ENCODE results near the gene RAB17.

RAB17 gene

DNA sequence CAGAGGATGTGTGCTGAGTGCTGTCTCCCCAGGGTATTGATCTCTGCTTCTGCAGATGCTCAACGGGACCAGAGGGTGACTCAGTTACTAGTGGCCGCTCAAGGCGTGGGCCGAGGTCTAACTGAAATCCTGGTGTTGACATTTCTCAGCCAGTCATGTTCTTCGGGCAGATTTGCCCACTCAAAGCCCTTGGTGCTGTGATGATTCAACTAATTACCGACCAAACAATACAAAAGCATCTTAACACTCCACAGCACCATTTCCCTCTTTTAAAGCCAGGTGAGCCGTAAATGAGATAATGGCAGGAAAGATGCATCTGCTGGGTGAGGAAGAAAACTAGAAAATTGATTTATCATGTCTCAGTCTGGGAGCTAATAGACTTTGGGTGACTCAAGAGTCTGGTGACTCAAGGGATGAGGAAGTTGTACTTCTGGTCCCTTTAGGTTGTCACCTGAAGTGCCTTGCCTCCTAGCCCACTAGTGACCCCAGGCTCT, 56.8 kb downstream of the RAB17 start:
- in situ Hi-C loops (cut with MboI; ENCODE audit: low sequenced_read_pairs, unreplicated experiment), result no loop called here
- no peak for DNase-seq (ENCODE audit: low spot score)
- TF ChIP-seq, protein P1, sequence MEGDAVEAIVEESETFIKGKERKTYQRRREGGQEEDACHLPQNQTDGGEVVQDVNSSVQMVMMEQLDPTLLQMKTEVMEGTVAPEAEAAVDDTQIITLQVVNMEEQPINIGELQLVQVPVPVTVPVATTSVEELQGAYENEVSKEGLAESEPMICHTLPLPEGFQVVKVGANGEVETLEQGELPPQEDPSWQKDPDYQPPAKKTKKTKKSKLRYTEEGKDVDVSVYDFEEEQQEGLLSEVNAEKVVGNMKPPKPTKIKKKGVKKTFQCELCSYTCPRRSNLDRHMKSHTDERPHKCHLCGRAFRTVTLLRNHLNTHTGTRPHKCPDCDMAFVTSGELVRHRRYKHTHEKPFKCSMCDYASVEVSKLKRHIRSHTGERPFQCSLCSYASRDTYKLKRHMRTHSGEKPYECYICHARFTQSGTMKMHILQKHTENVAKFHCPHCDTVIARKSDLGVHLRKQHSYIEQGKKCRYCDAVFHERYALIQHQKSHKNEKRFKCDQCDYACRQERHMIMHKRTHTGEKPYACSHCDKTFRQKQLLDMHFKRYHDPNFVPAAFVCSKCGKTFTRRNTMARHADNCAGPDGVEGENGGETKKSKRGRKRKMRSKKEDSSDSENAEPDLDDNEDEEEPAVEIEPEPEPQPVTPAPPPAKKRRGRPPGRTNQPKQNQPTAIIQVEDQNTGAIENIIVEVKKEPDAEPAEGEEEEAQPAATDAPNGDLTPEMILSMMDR (IDR thresholded peaks at IDR 0.05; ENCODE audit: borderline replicate concordance, control extremely low read depth, extremely low read depth, insufficient read depth, missing control alignments), result no peak

DNA sequence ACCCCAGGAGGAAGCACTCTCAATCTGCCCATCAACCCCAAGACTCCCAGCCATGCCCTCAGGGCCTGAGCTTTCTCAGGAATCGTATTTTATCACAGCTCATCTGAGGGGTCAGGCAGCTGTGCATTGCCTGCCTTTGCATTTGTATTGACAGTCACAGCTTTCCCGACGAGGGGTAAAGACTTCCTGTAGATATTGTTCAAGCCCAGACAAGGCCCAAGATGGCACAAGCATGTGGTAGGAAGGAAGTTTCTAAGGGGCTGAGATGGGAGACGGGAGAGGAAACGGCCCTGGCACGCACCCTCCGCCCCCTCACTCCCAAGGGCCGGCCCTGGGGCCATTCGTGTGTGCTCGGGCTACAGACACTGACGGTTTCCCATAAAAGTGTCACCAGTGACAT, 58.4 kb downstream of the RAB17 start:
- TF ChIP-seq, protein P1 (IDR thresholded peaks at IDR 0.05; ENCODE audit: borderline replicate concordance, control extremely low read depth, extremely low read depth, insufficient read depth, missing control alignments), result no peak
- in situ Hi-C loops (cut with MboI; ENCODE audit: low sequenced_read_pairs, unreplicated experiment), result no loop called here
- DNase-seq (ENCODE audit: low spot score), result no peak

DNA sequence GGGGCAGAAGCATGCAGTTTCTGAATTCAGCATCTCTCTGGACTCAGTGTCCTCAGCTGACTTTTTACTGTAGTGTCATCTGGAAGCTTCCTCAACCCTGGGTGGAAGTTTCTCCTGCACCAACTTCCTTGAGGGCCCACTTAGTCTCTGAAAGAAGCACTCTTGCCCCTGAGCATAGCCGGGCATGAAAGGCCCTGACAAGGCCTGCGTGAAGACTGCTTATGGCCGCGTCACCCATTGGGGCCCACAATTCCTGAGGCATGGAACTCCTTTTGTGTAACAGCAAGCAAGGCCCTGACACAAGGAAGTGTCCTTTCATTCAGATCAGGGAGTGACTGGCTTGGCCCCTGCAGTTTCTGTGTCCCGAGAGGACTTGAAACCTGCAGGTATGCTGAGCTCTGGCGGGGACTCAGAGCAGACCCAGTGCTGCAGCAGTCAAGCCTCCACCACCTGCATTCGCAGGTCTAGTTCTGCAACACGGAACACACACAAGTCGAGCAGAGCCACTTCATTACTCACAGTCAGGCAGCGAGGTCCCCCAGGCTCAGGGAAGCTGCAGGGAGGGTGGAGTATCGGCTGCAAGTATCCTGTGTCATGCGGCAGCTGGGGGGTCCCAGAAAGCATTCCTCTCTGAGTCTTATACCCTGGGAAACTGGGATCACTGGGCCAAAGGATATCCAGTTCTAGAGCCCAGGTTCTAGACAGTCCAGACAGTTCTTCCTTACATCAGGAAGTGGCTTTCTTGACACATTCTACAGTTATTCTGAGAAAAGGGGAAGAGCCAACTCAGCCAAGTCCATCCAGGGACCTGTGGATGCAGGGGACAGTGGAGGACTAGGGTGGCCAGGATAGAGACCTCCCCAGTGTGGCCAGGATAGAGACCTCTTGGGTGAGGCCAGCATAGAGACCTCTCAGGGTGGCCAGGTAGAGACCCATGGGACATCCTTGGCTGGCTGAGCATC, 59.8 kb downstream of the RAB17 start:
- no peak for DNase-seq (ENCODE audit: low spot score)

DNA sequence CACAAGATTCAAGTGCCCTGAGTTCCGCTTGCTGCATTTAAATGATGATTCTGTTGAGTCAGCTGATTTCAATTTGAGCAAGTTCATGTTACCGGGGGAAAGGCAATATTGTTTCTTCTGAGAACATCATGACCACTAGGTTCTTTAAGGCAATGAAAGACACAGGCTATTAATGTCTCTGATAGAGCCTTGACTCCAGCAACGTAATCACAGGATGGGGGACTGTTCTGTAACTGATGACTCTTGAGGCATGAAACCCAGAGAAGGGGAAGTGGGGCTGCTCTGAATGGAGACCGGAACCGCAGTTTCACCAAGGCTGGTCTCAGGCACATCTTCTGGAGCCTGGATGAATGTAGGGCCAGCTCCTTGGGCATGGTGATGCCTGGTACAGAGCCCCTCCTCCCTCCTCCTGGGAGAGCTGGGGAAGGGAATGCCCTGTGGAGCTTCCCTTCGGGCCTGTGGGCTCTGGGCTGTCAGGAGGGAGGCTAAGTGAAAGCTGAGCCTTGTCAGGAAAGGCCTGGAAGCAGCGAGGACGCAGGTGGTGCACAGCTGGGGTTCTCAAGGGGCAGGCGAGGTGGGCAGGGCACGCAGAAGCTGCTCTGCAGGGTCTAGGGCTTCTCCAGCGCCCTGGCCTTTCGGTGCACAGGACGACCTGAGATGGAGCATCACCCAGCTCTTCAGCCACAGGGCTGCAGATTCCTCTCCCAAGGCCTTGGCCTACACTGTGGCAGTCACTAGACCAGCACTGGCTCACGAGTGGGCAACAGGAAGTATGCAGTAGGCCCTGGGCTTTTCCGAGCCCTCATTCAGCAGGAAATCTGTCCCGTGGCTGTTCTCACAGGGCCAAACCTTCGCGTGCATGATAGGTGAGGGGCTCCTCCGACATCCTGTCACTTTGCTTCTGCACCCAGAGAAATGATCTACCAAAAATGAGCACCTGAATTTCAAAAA, 60.8 kb downstream of the RAB17 start:
- DNase-seq (ENCODE audit: low spot score), result peak; percentile 79
- TF ChIP-seq, protein P1 (IDR thresholded peaks at IDR 0.05; ENCODE audit: borderline replicate concordance, control extremely low read depth, extremely low read depth, insufficient read depth, missing control alignments), result no peak
- in situ Hi-C loops (cut with MboI; ENCODE audit: low sequenced_read_pairs, unreplicated experiment), result no loop called here

More for the DNA sequence above, 59.8 kb downstream of the RAB17 start:
- TF ChIP-seq, protein P1 (IDR thresholded peaks at IDR 0.05; ENCODE audit: borderline replicate concordance, control extremely low read depth, extremely low read depth, insufficient read depth, missing control alignments), result no peak
- in situ Hi-C loops (cut with MboI; ENCODE audit: low sequenced_read_pairs, unreplicated experiment), result no loop called here

DNA sequence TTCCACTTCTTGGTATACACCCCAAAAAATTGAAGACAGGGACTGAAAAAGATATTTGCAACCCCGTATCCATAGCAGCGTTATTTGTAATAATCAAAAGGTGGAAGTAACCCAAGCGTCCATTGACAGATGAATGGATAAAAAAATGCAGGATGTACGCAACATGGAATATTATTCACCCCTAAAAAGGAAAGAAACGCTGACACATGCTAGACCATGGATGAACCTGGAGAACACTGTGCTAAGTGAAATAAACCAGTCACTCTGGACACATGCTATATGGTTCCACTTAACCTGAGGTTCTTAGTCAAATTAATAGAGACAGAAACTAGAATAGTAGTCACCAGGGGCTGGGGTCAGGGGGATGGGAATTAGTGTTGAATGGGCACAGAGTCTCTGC, 62.8 kb downstream of the RAB17 start:
- in situ Hi-C loops (cut with MboI; ENCODE audit: low sequenced_read_pairs, unreplicated experiment), result no loop called here
- DNase-seq (ENCODE audit: low spot score), result no peak
- TF ChIP-seq, protein P1 (IDR thresholded peaks at IDR 0.05; ENCODE audit: borderline replicate concordance, control extremely low read depth, extremely low read depth, insufficient read depth, missing control alignments), result no peak

DNA sequence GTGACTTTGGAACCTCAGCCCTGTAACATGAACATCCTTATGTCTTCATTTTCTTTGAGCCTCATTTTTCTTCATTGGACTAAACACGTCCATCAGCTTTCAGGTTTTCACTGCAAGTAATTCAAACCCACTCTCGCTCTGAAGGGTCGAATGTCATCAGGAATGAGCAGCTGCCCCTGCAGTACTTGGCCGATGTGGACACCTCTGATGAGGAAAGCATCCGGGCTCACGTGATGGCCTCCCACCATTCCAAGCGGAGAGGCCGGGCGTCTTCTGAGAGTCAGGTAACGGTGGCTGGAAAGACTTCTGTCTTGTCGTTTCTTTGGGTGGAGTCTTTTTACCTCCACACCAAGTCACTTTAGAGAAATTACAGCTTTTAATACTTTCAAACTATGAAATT, 63.3 kb downstream of the RAB17 start:
- in situ Hi-C loops (cut with MboI; ENCODE audit: low sequenced_read_pairs, unreplicated experiment), result no loop called here
- TF ChIP-seq, protein P1 (IDR thresholded peaks at IDR 0.05; ENCODE audit: borderline replicate concordance, control extremely low read depth, extremely low read depth, insufficient read depth, missing control alignments), result no peak

More for the DNA sequence above, 63.3 kb downstream of the RAB17 start:
- no peak for DNase-seq (ENCODE audit: low spot score)

Measured in GM13976 (cell line).